Neural progenitor cell (in vitro differentiated cells): ENCODE data around the gene DHH. TPM values are rescaled to one million over a fixed set of nuclear protein-coding genes. Genes with fewer than 3 reads are reported as not detected.

Experiments
- DNase-seq: peaks from one replicate; pipeline ENCODE4 v3.0.0-alpha.2; 2016; ENCODE audit warnings: low spot score
- H2AFZ ChIP-seq: fragments of 200-600 bp; sonication (generic); replicated peaks from 2 replicates; pipeline ENCODE4 v1.6.1; 2016; ENCODE audit warnings: antibody characterized with exemption
- H3F3A ChIP-seq: fragments of 200-600 bp; sonication (generic); 2 replicates; pipeline ENCODE4 v1.6.1; 2016; ENCODE audit warnings: antibody characterized with exemption, low read depth
- H3K27ac ChIP-seq: fragments of 200-600 bp; sonication (generic); 2 replicates; pipeline ENCODE4 v1.5.1; 2016; ENCODE audit warnings: mild to moderate bottlenecking
- H3K27me3 ChIP-seq: fragments of 200-600 bp; sonication (generic); 2 replicates; pipeline ENCODE4 v1.6.1; 2016; ENCODE audit warnings: mild to moderate bottlenecking, moderate library complexity
- H3K36me3 ChIP-seq: fragments of 200-600 bp; sonication (generic); 2 replicates; pipeline ENCODE4 v1.5.1; 2016
- H3K4me1 ChIP-seq: fragments of 200-600 bp; sonication (generic); 2 replicates; pipeline ENCODE4 v1.6.1; 2016; ENCODE audit warnings: mixed run types
- H3K4me2 ChIP-seq: fragments of 200-600 bp; sonication (generic); 2 replicates; pipeline ENCODE4 v1.6.1; 2016
- H3K4me3 ChIP-seq: fragments of 200-600 bp; sonication (generic); 2 replicates; pipeline ENCODE4 v1.5.1; 2016
- H3K79me2 ChIP-seq: fragments of 200-600 bp; sonication (generic); 2 replicates; pipeline ENCODE4 v1.6.1; 2016; ENCODE audit warnings: low read depth
- H3K9ac ChIP-seq: fragments of 200-600 bp; sonication (generic); 2 replicates; pipeline ENCODE4 v1.6.1; 2016
- H3K9me3 ChIP-seq: fragments of 200-600 bp; sonication (generic); 2 replicates; pipeline ENCODE4 v1.5.1; 2016; ENCODE audit warnings: low read depth
- H4K20me1 ChIP-seq: fragments of 200-600 bp; sonication (generic); 2 replicates; pipeline ENCODE4 v1.6.1; 2016; ENCODE audit warnings: low read depth
- H3K27ac Mint-ChIP-seq: 3 replicates; pipeline ENCODE4 v1.8.0; 2021; ENCODE audit warnings: mixed read lengths
- H3K27me3 Mint-ChIP-seq: 2 replicates; pipeline ENCODE4 v1.8.0; 2022; ENCODE audit warnings: low read depth, mild to moderate bottlenecking, inconsistent platforms, moderate library complexity, mixed read lengths; ENCODE audit not compliant: insufficient read depth
- H3K36me3 Mint-ChIP-seq: 3 replicates; pipeline ENCODE4 v1.8.0; 2021; ENCODE audit warnings: mixed read lengths
- H3K4me1 Mint-ChIP-seq: 3 replicates; pipeline ENCODE4 v1.8.0; 2021; ENCODE audit warnings: mixed read lengths
- H3K4me3 Mint-ChIP-seq: 3 replicates; pipeline ENCODE4 v1.8.0; 2021; ENCODE audit warnings: mild to moderate bottlenecking, moderate library complexity, mixed read lengths
- H3K9me3 Mint-ChIP-seq: 3 replicates; pipeline ENCODE4 v1.8.0; 2020; ENCODE audit warnings: mixed read lengths
- CTCF ChIP-seq: fragments of 200-600 bp; sonication (generic); IDR thresholded peaks from 2 replicates; pipeline ENCODE4 v1.5.1; 2017; ENCODE audit warnings: antibody characterized with exemption, mild to moderate bottlenecking
- EZH2 ChIP-seq: fragments of 200-600 bp; sonication (generic); IDR thresholded peaks from 2 replicates; pipeline ENCODE4 v1.6.1; 2017; ENCODE audit warnings: antibody characterized with exemption, mild to moderate bottlenecking, moderate library complexity
- EZH2phosphoT487 ChIP-seq: fragments of 200-600 bp; sonication (generic); IDR thresholded peaks from 2 replicates; pipeline ENCODE4 v1.6.1; 2017; ENCODE audit warnings: antibody characterized with exemption
- total RNA-seq: library from RNA; depleted of rRNA; stranded (reverse); fragments of >200 nt; gene quantifications from 2 replicates; pipeline ENCODE4 v1.2.3, GENCODE V29; 2015; ENCODE audit warnings: low replicate concordance

Gene DHH
- total RNA-seq, 1 donor from 2014 or later, result not detected

- Mint-ChIP-seq H3K27ac (no peak overlapping the region), H3K9me3 (peaks cover 2% of the 10 kb centered on the region), H3K27me3 (peaks cover 79% of the 10 kb centered on the region), H3K36me3 (peaks cover 16% of the 10 kb centered on the region), H3K4me1 (peaks cover 52% of the 10 kb centered on the region), H3K4me3 (peak overlapping the region; percentile 81)
- Histone ChIP-seq H3K4me2 (peak overlapping the region; percentile 82), H3K27ac (no peak overlapping the region), H4K20me1 (peaks cover 37% of the 10 kb centered on the region), H3K27me3 (peaks cover 85% of the 10 kb centered on the region), H3K4me1 (peaks cover 40% of the 10 kb centered on the region), H3K4me3 (peak overlapping the region; percentile 45), H3K36me3 (no peaks in the 10 kb centered on the region), H3K9ac (no peak overlapping the region), H3K9me3 (no peaks in the 10 kb centered on the region), H3F3A (peaks cover 52% of the 10 kb centered on the region), H2AFZ (peak overlapping the region; percentile 74), H3K79me2 (no peaks in the 10 kb centered on the region)
- TF ChIP-seq CTCF, result peak; percentile 51
- peak; percentile 39 for TF ChIP-seq EZH2
- no peak for TF ChIP-seq EZH2phosphoT487
- DNase-seq, result peak; percentile 90
Measured at GRCh38 chr12:49092086-49092815, 2.4 kb downstream of the DHH start.

- Mint-ChIP-seq H3K27me3 (peaks cover 81% of the 10 kb centered on the region), H3K36me3 (peaks cover 16% of the 10 kb centered on the region), H3K4me1 (peaks cover 52% of the 10 kb centered on the region), H3K9me3 (peaks cover 2% of the 10 kb centered on the region), H3K27ac (no peak overlapping the region), H3K4me3 (peak overlapping the region; percentile 81)
- no peaks in the 10 kb centered on the region for H3K9me3 ChIP-seq
- peaks cover 90% of the 10 kb centered on the region for H3K27me3 ChIP-seq
- no peaks in the 10 kb centered on the region for H3K36me3 ChIP-seq
- no peak overlapping the region for H3K27ac ChIP-seq
- H2AFZ ChIP-seq, result peak overlapping the region; percentile 74
- peaks cover 52% of the 10 kb centered on the region for H3F3A ChIP-seq
- no peak for DNase-seq
- H3K79me2 ChIP-seq, result no peaks in the 10 kb centered on the region
- peak overlapping the region; percentile 82 for H3K4me2 ChIP-seq
- TF ChIP-seq CTCF, result no peak
- TF ChIP-seq EZH2, result peak; percentile 42
- peaks cover 40% of the 10 kb centered on the region for H3K4me1 ChIP-seq
- H3K9ac ChIP-seq, result no peak overlapping the region
- H4K20me1 ChIP-seq, result peaks cover 37% of the 10 kb centered on the region
- H3K4me3 ChIP-seq, result peak overlapping the region; percentile 45
Measured at GRCh38 chr12:49091836-49092085, 2.8 kb downstream of the DHH start.

GRCh38 chr12:49091056-49091835 is 3.4 kb downstream of the DHH start:
- Histone ChIP-seq H3K9ac (no peak overlapping the region), H2AFZ (peak overlapping the region; percentile 74), H3K27me3 (peaks cover 95% of the 10 kb centered on the region), H3K79me2 (no peaks in the 10 kb centered on the region), H3K27ac (no peak overlapping the region), H3K36me3 (no peaks in the 10 kb centered on the region), H3K9me3 (no peaks in the 10 kb centered on the region), H4K20me1 (peaks cover 37% of the 10 kb centered on the region), H3K4me2 (peak overlapping the region; percentile 82), H3K4me1 (peaks cover 40% of the 10 kb centered on the region), H3F3A (peaks cover 56% of the 10 kb centered on the region), H3K4me3 (peak overlapping the region; percentile 45)
- peaks cover 52% of the 10 kb centered on the region for H3K4me1 Mint-ChIP-seq
- no peak overlapping the region for H3K27ac Mint-ChIP-seq
- no peak for TF ChIP-seq EZH2
- no peak for TF ChIP-seq CTCF
- TF ChIP-seq EZH2phosphoT487, result no peak
- H3K4me3 Mint-ChIP-seq, result peak overlapping the region; percentile 81
- H3K36me3 Mint-ChIP-seq, result peaks cover 12% of the 10 kb centered on the region
- peaks cover 81% of the 10 kb centered on the region for H3K27me3 Mint-ChIP-seq
- DNase-seq, result peak; percentile 38
- H3K9me3 Mint-ChIP-seq, result peaks cover 2% of the 10 kb centered on the region
